ENCODE data around the gene NFS1. TPM values are rescaled to one million over a fixed set of nuclear protein-coding genes. Genes with fewer than 3 reads are reported as not detected.

The NFS1 gene
- total RNA-seq, 3 donors from 2014 or later = 31.7 to 39.7 (median 36.1) TPM

GRCh38 chr20:35643045-35643444, 56.1 kb downstream of the NFS1 start:
- H3K4me1 ChIP-seq = no peaks in the 10 kb centered on the region
- TF ChIP-seq POLR2A (IDR thresholded peaks at IDR 0.05) (no peak), POLR2AphosphoS5 (IDR thresholded peaks at IDR 0.05) (no peak)
- TF ChIP-seq, protein P1, sequence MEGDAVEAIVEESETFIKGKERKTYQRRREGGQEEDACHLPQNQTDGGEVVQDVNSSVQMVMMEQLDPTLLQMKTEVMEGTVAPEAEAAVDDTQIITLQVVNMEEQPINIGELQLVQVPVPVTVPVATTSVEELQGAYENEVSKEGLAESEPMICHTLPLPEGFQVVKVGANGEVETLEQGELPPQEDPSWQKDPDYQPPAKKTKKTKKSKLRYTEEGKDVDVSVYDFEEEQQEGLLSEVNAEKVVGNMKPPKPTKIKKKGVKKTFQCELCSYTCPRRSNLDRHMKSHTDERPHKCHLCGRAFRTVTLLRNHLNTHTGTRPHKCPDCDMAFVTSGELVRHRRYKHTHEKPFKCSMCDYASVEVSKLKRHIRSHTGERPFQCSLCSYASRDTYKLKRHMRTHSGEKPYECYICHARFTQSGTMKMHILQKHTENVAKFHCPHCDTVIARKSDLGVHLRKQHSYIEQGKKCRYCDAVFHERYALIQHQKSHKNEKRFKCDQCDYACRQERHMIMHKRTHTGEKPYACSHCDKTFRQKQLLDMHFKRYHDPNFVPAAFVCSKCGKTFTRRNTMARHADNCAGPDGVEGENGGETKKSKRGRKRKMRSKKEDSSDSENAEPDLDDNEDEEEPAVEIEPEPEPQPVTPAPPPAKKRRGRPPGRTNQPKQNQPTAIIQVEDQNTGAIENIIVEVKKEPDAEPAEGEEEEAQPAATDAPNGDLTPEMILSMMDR (IDR thresholded peaks at IDR 0.05) = no peak
- no peaks in the 10 kb centered on the region for H3K9me3 ChIP-seq
- no peak overlapping the region for H3K4me3 ChIP-seq
- no peaks in the 10 kb centered on the region for H3K27me3 ChIP-seq
- no peak for DNase-seq (ENCODE audit: low spot score in 2 of 2)
- no peaks in the 10 kb centered on the region for H3K36me3 ChIP-seq
- intact Hi-C loops (cut with DNase I; ENCODE audit: low total_unique reads) = no loop called here
- H3K27ac ChIP-seq = no peak overlapping the region

GRCh38 chr20:35641743-35642142, 57.4 kb downstream of the NFS1 start:
- TF ChIP-seq, protein P1 (IDR thresholded peaks at IDR 0.05) = no peak
- no peak for TF ChIP-seq POLR2AphosphoS5 (IDR thresholded peaks at IDR 0.05)
- TF ChIP-seq POLR2A (IDR thresholded peaks at IDR 0.05) = no peak
- H3K4me3 ChIP-seq = no peak overlapping the region
- intact Hi-C loops (cut with DNase I; ENCODE audit: low total_unique reads) = no loop called here
- no peaks in the 10 kb centered on the region for H3K4me1 ChIP-seq
- DNase-seq (ENCODE audit: low spot score in 2 of 2) = no peak
- no peaks in the 10 kb centered on the region for H3K9me3 ChIP-seq
- H3K36me3 ChIP-seq = no peaks in the 10 kb centered on the region
- no peaks in the 10 kb centered on the region for H3K27me3 ChIP-seq
- H3K27ac ChIP-seq = no peak overlapping the region

- no peak for DNase-seq (ENCODE audit: low spot score in 2 of 2)
- H3K4me3 ChIP-seq = no peak overlapping the region
- H3K27ac ChIP-seq = no peak overlapping the region
- TF ChIP-seq, protein P1 (IDR thresholded peaks at IDR 0.05) = no peak
- TF ChIP-seq POLR2A (IDR thresholded peaks at IDR 0.05) = no peak
- no peak for TF ChIP-seq POLR2AphosphoS5 (IDR thresholded peaks at IDR 0.05)
- no peaks in the 10 kb centered on the region for H3K36me3 ChIP-seq
- H3K27me3 ChIP-seq = no peaks in the 10 kb centered on the region
- intact Hi-C loops (cut with DNase I; ENCODE audit: low total_unique reads) = no loop called here
- no peaks in the 10 kb centered on the region for H3K9me3 ChIP-seq
- no peaks in the 10 kb centered on the region for H3K4me1 ChIP-seq
Measured at GRCh38 chr20:35640724-35641123, 58.4 kb downstream of the NFS1 start.

GRCh38 chr20:35638751-35639150, 60.4 kb downstream of the NFS1 start:
- Histone ChIP-seq H3K27ac (no peak overlapping the region), H3K4me1 (no peaks in the 10 kb centered on the region), H3K36me3 (no peaks in the 10 kb centered on the region), H3K4me3 (no peak overlapping the region), H3K9me3 (no peaks in the 10 kb centered on the region), H3K27me3 (no peaks in the 10 kb centered on the region)
- TF ChIP-seq POLR2A (IDR thresholded peaks at IDR 0.05) = no peak
- TF ChIP-seq, protein P1 (IDR thresholded peaks at IDR 0.05) = no peak
- no peak for TF ChIP-seq POLR2AphosphoS5 (IDR thresholded peaks at IDR 0.05)
- no peak for DNase-seq (ENCODE audit: low spot score in 2 of 2)
- intact Hi-C loops (cut with DNase I; ENCODE audit: low total_unique reads) = no loop called here

- no peaks in the 10 kb centered on the region for H3K4me1 ChIP-seq
- no peak overlapping the region for H3K4me3 ChIP-seq
- H3K9me3 ChIP-seq = no peaks in the 10 kb centered on the region
- no peak for DNase-seq (ENCODE audit: low spot score in 2 of 2)
- H3K27ac ChIP-seq = no peak overlapping the region
- H3K27me3 ChIP-seq = no peaks in the 10 kb centered on the region
- no peaks in the 10 kb centered on the region for H3K36me3 ChIP-seq
- intact Hi-C loops (cut with DNase I; ENCODE audit: low total_unique reads) = no loop called here
- no peak for TF ChIP-seq POLR2AphosphoS5 (IDR thresholded peaks at IDR 0.05)
- no peak for TF ChIP-seq POLR2A (IDR thresholded peaks at IDR 0.05)
- TF ChIP-seq, protein P1 (IDR thresholded peaks at IDR 0.05) = no peak
Measured at GRCh38 chr20:35637276-35637675, 61.9 kb downstream of the NFS1 start.
